Nucleus accumbens (tissue), 56 donors: Measurements from ENCODE around the gene NGB.

Experiments used
- DNase-seq, 56 donors: peaks; one replicate each; lab custom pipeline; 2025; lab: John Stamatoyannopoulos, UW

NGB gene

GRCh38 chr14:77266336-77266735 lies 4.7 kb downstream of the NGB start:
- no peak for DNase-seq

GRCh38 chr14:77265561-77266335 lies 5.3 kb downstream of the NGB start:
- DNase-seq, result peak in 3 of 56 donors; percentile 9 to 43 (median 21)

GRCh38 chr14:77265187-77265515 lies 5.9 kb downstream of the NGB start:
- no peak for DNase-seq

- DNase-seq, result no peak
These were observed 6.4 kb downstream of the NGB start for GRCh38 chr14:77264466-77265186.

- peak in 15 of 56 donors; percentile 3 to 46 (median 20) for DNase-seq
These were observed 10.4 kb downstream of the NGB start for GRCh38 chr14:77260631-77261030.

GRCh38 chr14:77260199-77260598 lies 10.8 kb downstream of the NGB start:
- no peak for DNase-seq

GRCh38 chr14:77259025-77259715 lies 11.8 kb downstream of the NGB start:
- no peak for DNase-seq

- DNase-seq, result no peak
These were observed 12.4 kb downstream of the NGB start for GRCh38 chr14:77258566-77258965.

- DNase-seq, result no peak
These were observed 13.3 kb downstream of the NGB start for GRCh38 chr14:77257700-77258099.

GRCh38 chr14:77256694-77257093 lies 14.3 kb downstream of the NGB start:
- DNase-seq, result no peak

- DNase-seq, result no peak
These were observed 17.4 kb downstream of the NGB start for GRCh38 chr14:77253333-77254190.

- DNase-seq, result no peak
These were observed 19.1 kb downstream of the NGB start for GRCh38 chr14:77251870-77252269.

- no peak for DNase-seq
These were observed 20.1 kb downstream of the NGB start for GRCh38 chr14:77250927-77251326.

- no peak for DNase-seq
These were observed 21.7 kb downstream of the NGB start for GRCh38 chr14:77249286-77249685.

GRCh38 chr14:77248666-77249065 lies 22.3 kb downstream of the NGB start:
- no peak for DNase-seq

GRCh38 chr14:77246784-77247183 lies 24.2 kb downstream of the NGB start:
- no peak for DNase-seq

GRCh38 chr14:77245820-77246219 lies 25.2 kb downstream of the NGB start:
- no peak for DNase-seq

GRCh38 chr14:77243853-77244252 lies 27.2 kb downstream of the NGB start:
- DNase-seq, result no peak

GRCh38 chr14:77242752-77243151 lies 28.3 kb downstream of the NGB start:
- no peak for DNase-seq

- no peak for DNase-seq
These were observed 29.1 kb downstream of the NGB start for GRCh38 chr14:77241955-77242354.
